T-helper 9 cell (primary cell): ENCODE measurements around the gene SLX9.

Experiments used
- DNase-seq: peaks from one replicate; pipeline ENCODE4 v3.0.0-alpha.2; 2020

Gene SLX9

GRCh38 chr21:44949161-44949778 lies 9.4 kb downstream of the SLX9 start:
- no peak for DNase-seq

GRCh38 chr21:44949779-44950198 lies 10.0 kb downstream of the SLX9 start:
- peak; percentile 88 for DNase-seq

GRCh38 chr21:44950351-44950750 lies 10.5 kb downstream of the SLX9 start:
- DNase-seq, result no peak

- DNase-seq, result no peak
These were observed 11.5 kb downstream of the SLX9 start for GRCh38 chr21:44951186-44951915.

- no peak for DNase-seq
These were observed 12.5 kb downstream of the SLX9 start for GRCh38 chr21:44952116-44952928.

GRCh38 chr21:44952929-44953627 lies 13.2 kb downstream of the SLX9 start:
- no peak for DNase-seq

GRCh38 chr21:44953628-44954021 lies 13.8 kb downstream of the SLX9 start:
- no peak for DNase-seq

GRCh38 chr21:44954281-44954771 lies 14.5 kb downstream of the SLX9 start:
- DNase-seq, result no peak

- no peak for DNase-seq
These were observed 15.4 kb downstream of the SLX9 start for GRCh38 chr21:44955141-44955797.

- DNase-seq, result no peak
These were observed 16.0 kb downstream of the SLX9 start for GRCh38 chr21:44955798-44956175.

- no peak for DNase-seq
These were observed 16.7 kb downstream of the SLX9 start for GRCh38 chr21:44956356-44957046.

- DNase-seq, result no peak
These were observed 17.4 kb downstream of the SLX9 start for GRCh38 chr21:44957047-44957831.

GRCh38 chr21:44957901-44958451 lies 18.1 kb downstream of the SLX9 start:
- no peak for DNase-seq

GRCh38 chr21:44958471-44959191 lies 18.8 kb downstream of the SLX9 start:
- no peak for DNase-seq

- DNase-seq, result no peak
These were observed 19.7 kb downstream of the SLX9 start for GRCh38 chr21:44959376-44960091.

GRCh38 chr21:44960141-44961092 lies 20.6 kb downstream of the SLX9 start:
- no peak for DNase-seq

- DNase-seq, result no peak
These were observed 22.7 kb downstream of the SLX9 start for GRCh38 chr21:44962403-44962966.

GRCh38 chr21:44964381-44964780 lies 24.6 kb downstream of the SLX9 start:
- DNase-seq, result no peak
